ENCODE measurements around the gene NOL12. TPM values are rescaled to one million over a fixed set of nuclear protein-coding genes. Genes with fewer than 3 reads are reported as not detected.

NOL12 gene
- total and polyA plus RNA-seq, 4 donors = 6.9 to 16.5 (median 11.4) TPM

DNA sequence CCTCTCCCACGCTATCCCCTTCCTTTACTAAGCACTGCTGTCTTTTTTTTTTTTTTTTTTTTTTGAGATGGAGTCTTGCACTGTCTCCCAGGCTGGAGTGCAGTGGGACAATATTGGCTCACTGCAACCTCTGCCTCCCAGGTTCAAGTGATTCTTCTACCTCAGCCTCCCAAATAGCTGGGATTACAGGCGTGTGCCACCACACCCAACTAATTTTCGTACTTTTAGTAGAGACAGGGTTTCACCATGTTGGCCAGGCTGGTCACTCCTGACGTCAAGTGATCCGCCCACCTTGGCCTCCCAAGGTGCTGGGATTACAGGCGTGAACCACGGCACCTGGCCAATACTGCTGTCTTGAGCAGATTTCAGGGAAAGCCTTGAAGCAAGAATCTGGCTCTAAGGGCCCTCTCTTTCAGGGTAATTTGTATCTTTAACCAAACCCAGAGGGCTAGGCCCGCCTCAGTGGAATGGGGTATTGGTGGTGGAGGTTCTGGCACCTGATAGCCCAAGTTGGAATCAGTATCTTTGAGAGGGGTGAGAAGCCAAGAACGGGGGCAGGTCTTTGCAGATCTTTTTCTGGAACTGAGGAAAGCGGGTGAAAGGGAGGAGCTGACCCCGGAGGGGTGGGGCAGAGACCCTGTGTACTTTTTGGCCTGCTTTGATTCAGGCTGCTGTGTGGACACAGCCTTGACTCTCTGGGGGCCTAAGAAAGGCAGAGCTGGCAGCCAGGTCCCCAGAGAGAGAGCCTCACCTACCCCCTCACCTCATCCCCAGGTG, 47.7 kb downstream of the NOL12 start (continued):
- TF ChIP-seq RXRA (IDR thresholded peaks at IDR 0.05) = no peak
- TF ChIP-seq, protein P1, sequence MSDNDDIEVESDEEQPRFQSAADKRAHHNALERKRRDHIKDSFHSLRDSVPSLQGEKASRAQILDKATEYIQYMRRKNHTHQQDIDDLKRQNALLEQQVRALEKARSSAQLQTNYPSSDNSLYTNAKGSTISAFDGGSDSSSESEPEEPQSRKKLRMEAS (IDR thresholded peaks at IDR 0.05) = no peak
- TF ChIP-seq, protein P2, sequence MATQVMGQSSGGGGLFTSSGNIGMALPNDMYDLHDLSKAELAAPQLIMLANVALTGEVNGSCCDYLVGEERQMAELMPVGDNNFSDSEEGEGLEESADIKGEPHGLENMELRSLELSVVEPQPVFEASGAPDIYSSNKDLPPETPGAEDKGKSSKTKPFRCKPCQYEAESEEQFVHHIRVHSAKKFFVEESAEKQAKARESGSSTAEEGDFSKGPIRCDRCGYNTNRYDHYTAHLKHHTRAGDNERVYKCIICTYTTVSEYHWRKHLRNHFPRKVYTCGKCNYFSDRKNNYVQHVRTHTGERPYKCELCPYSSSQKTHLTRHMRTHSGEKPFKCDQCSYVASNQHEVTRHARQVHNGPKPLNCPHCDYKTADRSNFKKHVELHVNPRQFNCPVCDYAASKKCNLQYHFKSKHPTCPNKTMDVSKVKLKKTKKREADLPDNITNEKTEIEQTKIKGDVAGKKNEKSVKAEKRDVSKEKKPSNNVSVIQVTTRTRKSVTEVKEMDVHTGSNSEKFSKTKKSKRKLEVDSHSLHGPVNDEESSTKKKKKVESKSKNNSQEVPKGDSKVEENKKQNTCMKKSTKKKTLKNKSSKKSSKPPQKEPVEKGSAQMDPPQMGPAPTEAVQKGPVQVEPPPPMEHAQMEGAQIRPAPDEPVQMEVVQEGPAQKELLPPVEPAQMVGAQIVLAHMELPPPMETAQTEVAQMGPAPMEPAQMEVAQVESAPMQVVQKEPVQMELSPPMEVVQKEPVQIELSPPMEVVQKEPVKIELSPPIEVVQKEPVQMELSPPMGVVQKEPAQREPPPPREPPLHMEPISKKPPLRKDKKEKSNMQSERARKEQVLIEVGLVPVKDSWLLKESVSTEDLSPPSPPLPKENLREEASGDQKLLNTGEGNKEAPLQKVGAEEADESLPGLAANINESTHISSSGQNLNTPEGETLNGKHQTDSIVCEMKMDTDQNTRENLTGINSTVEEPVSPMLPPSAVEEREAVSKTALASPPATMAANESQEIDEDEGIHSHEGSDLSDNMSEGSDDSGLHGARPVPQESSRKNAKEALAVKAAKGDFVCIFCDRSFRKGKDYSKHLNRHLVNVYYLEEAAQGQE (IDR thresholded peaks at IDR 0.05) = no peak
- no peak for TF ChIP-seq HNF4A (conservative IDR thresholded peaks at IDR 0.05)
- no peak for TF ChIP-seq NR2F2 (IDR thresholded peaks at IDR 0.05)
- no peak for TF ChIP-seq SP1 (IDR thresholded peaks at IDR 0.05)

DNA sequence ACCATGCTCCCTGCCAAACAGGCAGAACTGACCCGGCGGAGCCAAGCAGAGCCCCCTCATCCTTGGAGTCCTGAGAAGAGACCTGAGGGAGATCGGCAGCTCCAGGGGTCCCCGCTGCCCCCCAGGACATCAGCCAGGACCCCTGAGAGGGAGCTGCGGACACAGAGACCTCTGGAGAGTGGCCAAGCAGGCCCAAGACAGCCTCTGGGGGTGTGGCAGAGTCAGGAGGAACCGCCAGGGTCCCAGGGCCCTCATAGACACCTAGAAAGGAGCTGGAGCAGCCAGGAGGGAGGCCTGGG, 48.2 kb downstream of the NOL12 start:
- Histone ChIP-seq H3K27me3 (ENCODE audit: control insufficient read depth in 4 of 4, insufficient read depth in 4 of 4, low read length in 3 of 4) (no peaks in the 10 kb centered on the region), H3K36me3 (ENCODE audit: control insufficient read depth in 4 of 4, insufficient read depth in 3 of 4, low read depth in 1 of 4, low read length in 3 of 4) (no peaks in the 10 kb centered on the region), H3K9me3 (ENCODE audit: control insufficient read depth in 4 of 4, low read length in 3 of 4) (no peaks in the 10 kb centered on the region), H3K27ac (ENCODE audit: low read depth in 1 of 2, low read length in 2 of 2) (no peak overlapping the region), H3K4me1 (ENCODE audit: control insufficient read depth in 4 of 4, insufficient read depth in 4 of 4, low read length in 3 of 4) (peaks cover 2 to 26% (median 20%) of the 10 kb centered on the region in 4 donors), H3K4me3 (ENCODE audit: low read depth in 1 of 3, low read length in 3 of 3) (no peak overlapping the region), H3K9ac (ENCODE audit: low read depth in 1 of 2, low read length in 2 of 2) (no peak overlapping the region)
- DNase-seq (ENCODE audit: low spot score) = no peak
- WGBS = 86% methylated on average over 6 of the region's 6 CpGs
- TF ChIP-seq, protein P3, sequence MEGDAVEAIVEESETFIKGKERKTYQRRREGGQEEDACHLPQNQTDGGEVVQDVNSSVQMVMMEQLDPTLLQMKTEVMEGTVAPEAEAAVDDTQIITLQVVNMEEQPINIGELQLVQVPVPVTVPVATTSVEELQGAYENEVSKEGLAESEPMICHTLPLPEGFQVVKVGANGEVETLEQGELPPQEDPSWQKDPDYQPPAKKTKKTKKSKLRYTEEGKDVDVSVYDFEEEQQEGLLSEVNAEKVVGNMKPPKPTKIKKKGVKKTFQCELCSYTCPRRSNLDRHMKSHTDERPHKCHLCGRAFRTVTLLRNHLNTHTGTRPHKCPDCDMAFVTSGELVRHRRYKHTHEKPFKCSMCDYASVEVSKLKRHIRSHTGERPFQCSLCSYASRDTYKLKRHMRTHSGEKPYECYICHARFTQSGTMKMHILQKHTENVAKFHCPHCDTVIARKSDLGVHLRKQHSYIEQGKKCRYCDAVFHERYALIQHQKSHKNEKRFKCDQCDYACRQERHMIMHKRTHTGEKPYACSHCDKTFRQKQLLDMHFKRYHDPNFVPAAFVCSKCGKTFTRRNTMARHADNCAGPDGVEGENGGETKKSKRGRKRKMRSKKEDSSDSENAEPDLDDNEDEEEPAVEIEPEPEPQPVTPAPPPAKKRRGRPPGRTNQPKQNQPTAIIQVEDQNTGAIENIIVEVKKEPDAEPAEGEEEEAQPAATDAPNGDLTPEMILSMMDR (IDR thresholded peaks at IDR 0.05; ENCODE audit: low read depth, low read length, missing input control) = no peak
- TF ChIP-seq YY1 (IDR thresholded peaks at IDR 0.05) (no peak), RAD21 (IDR thresholded peaks at IDR 0.05) (no peak), EGR1 (IDR thresholded peaks at IDR 0.05; ENCODE audit: low read depth in 2 of 2) (no peak), SP1 (IDR thresholded peaks at IDR 0.05) (no peak), NR2F2 (IDR thresholded peaks at IDR 0.05) (no peak), HNF4A (conservative IDR thresholded peaks at IDR 0.05) (no peak), TAF1 (conservative IDR thresholded peaks at IDR 0.05) (no peak), FOXA1 (IDR thresholded peaks at IDR 0.05) (no peak), HNF4G (IDR thresholded peaks at IDR 0.05) (no peak), FOXA2 (IDR thresholded peaks at IDR 0.05) (no peak)
- TF ChIP-seq, protein P4, sequence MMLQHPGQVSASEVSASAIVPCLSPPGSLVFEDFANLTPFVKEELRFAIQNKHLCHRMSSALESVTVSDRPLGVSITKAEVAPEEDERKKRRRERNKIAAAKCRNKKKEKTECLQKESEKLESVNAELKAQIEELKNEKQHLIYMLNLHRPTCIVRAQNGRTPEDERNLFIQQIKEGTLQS (IDR thresholded peaks at IDR 0.05) = no peak
- TF ChIP-seq, protein P5, sequence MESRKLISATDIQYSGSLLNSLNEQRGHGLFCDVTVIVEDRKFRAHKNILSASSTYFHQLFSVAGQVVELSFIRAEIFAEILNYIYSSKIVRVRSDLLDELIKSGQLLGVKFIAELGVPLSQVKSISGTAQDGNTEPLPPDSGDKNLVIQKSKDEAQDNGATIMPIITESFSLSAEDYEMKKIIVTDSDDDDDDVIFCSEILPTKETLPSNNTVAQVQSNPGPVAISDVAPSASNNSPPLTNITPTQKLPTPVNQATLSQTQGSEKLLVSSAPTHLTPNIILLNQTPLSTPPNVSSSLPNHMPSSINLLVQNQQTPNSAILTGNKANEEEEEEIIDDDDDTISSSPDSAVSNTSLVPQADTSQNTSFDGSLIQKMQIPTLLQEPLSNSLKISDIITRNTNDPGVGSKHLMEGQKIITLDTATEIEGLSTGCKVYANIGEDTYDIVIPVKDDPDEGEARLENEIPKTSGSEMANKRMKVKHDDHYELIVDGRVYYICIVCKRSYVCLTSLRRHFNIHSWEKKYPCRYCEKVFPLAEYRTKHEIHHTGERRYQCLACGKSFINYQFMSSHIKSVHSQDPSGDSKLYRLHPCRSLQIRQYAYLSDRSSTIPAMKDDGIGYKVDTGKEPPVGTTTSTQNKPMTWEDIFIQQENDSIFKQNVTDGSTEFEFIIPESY (IDR thresholded peaks at IDR 0.05) = no peak

Data from liver (tissue), 9 donors.